ENCODE results near the gene GNPAT. TPM values are rescaled to one million over a fixed set of nuclear protein-coding genes. Genes with fewer than 3 reads are reported as not detected.

Gene GNPAT
- total and polyA plus RNA-seq, 2 of the 4 experiments (the other 2 are of a cell fraction), result 17.2 to 36.0 TPM

DNA sequence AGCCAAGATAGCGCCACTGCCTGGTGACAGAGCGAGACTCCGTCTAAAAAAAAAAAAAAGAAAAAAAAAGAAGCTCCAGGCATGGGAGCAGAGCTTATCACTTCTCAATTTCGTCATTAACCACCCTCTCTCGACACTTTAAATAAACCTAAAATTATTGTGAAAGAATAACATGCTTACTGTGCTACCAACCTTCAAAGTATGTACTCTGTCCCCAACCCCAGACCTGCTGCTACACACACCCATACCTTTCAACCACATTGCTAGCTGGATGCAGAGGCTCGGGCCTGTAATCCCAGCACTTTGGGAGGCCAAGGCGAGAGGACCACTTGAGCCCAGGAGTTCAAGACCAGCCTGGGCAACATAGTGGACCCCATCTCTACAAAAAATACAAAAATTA is 38.7 kb downstream of the GNPAT start:
- Histone ChIP-seq H3K23ac (ENCODE audit: low read depth, low read length) (no peak overlapping the region), H2BK120ac (ENCODE audit: low read depth, low read length) (no peak overlapping the region), H4K91ac (ENCODE audit: insufficient read depth, low read depth, low read length) (no peak overlapping the region), H3K9me3 (ENCODE audit: control insufficient read depth, insufficient read depth, low read length) (no peaks in the 10 kb centered on the region), H2AK5ac (ENCODE audit: low read depth, low read length) (no peak overlapping the region), H3K4ac (ENCODE audit: low read depth, low read length) (no peak overlapping the region), H4K20me1 (ENCODE audit: insufficient read depth, low read length) (no peaks in the 10 kb centered on the region), H4K5ac (ENCODE audit: low read depth, low read length) (no peak overlapping the region), H3K9ac (ENCODE audit: low read depth, low read length) (no peak overlapping the region), H2BK5ac (ENCODE audit: low read depth, low read length, poor library complexity, severe bottlenecking) (no peak overlapping the region), H2BK15ac (ENCODE audit: low read depth, low read length) (no peak overlapping the region), H3K4me1 (ENCODE audit: control insufficient read depth, insufficient read depth, low read length) (no peaks in the 10 kb centered on the region), H3K9me1 (ENCODE audit: insufficient read depth, low read length) (no peaks in the 10 kb centered on the region), H3K27me3 (ENCODE audit: control insufficient read depth, insufficient read depth, low read length) (no peaks in the 10 kb centered on the region), H2BK20ac (ENCODE audit: low read depth, low read length) (no peak overlapping the region), H4K8ac (ENCODE audit: low read depth in 2 of 2, low read length in 2 of 2) (no peak overlapping the region), H3K27ac (ENCODE audit: insufficient read depth, low read length) (no peak overlapping the region), H3K14ac (replicated peaks; ENCODE audit: low read depth, low read length) (no peak overlapping the region), H3K18ac (ENCODE audit: low read depth, low read length) (no peak overlapping the region), H3K36me3 (ENCODE audit: control insufficient read depth, insufficient read depth, low read length) (peaks cover 6% of the 10 kb centered on the region), H3K79me1 (ENCODE audit: low read depth in 1 of 2, low read length in 2 of 2) (no peaks in the 10 kb centered on the region), H2AFZ (replicated peaks; ENCODE audit: low read length, poor library complexity) (no peak overlapping the region), H3K4me2 (ENCODE audit: low read depth, low read length) (no peak overlapping the region), H3K56ac (ENCODE audit: extremely low read depth, insufficient read depth, low read length) (no peak overlapping the region), H3K4me3 (ENCODE audit: insufficient read depth, low read depth, low read length) (no peak overlapping the region), H2AK9ac (replicated peaks; ENCODE audit: low read depth, low read length, poor library complexity) (no peak overlapping the region)
- CTCF ChIA-PET, result no interaction called here
- no peak for ATAC-seq (ENCODE audit: low read depth)
- dilution Hi-C loops (cut with HindIII; ENCODE audit: low sequenced_read_pairs, unreplicated experiment) (no loop called here), intact Hi-C loops (cut with micrococcal nuclease) (no loop called here), in situ Hi-C loops (cut with MboI; ENCODE audit: low sequenced_read_pairs) (no loop called here)
- TF ChIP-seq CEBPB (IDR thresholded peaks at IDR 0.05; ENCODE audit: low read depth, low read length) (no peak), RAD21 (IDR thresholded peaks at IDR 0.05; ENCODE audit: low read length) (no peak), MAFK (IDR thresholded peaks at IDR 0.05; ENCODE audit: low read depth, low read length) (no peak), CHD1 (IDR thresholded peaks at IDR 0.05; ENCODE audit: low read depth, low read length) (no peak), FOS (IDR thresholded peaks at IDR 0.05; ENCODE audit: low read depth, low read length) (no peak), RCOR1 (IDR thresholded peaks at IDR 0.05; ENCODE audit: insufficient replicate concordance, low read length) (no peak), MAZ (IDR thresholded peaks at IDR 0.05; ENCODE audit: borderline replicate concordance, low read depth, low read length) (no peak)
- TF ChIP-seq, protein P1, sequence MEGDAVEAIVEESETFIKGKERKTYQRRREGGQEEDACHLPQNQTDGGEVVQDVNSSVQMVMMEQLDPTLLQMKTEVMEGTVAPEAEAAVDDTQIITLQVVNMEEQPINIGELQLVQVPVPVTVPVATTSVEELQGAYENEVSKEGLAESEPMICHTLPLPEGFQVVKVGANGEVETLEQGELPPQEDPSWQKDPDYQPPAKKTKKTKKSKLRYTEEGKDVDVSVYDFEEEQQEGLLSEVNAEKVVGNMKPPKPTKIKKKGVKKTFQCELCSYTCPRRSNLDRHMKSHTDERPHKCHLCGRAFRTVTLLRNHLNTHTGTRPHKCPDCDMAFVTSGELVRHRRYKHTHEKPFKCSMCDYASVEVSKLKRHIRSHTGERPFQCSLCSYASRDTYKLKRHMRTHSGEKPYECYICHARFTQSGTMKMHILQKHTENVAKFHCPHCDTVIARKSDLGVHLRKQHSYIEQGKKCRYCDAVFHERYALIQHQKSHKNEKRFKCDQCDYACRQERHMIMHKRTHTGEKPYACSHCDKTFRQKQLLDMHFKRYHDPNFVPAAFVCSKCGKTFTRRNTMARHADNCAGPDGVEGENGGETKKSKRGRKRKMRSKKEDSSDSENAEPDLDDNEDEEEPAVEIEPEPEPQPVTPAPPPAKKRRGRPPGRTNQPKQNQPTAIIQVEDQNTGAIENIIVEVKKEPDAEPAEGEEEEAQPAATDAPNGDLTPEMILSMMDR (conservative IDR thresholded peaks at IDR 0.05; ENCODE audit: low read depth, low read length), result no peak
- TF ChIP-seq, protein P2, sequence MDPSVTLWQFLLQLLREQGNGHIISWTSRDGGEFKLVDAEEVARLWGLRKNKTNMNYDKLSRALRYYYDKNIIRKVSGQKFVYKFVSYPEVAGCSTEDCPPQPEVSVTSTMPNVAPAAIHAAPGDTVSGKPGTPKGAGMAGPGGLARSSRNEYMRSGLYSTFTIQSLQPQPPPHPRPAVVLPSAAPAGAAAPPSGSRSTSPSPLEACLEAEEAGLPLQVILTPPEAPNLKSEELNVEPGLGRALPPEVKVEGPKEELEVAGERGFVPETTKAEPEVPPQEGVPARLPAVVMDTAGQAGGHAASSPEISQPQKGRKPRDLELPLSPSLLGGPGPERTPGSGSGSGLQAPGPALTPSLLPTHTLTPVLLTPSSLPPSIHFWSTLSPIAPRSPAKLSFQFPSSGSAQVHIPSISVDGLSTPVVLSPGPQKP (IDR thresholded peaks at IDR 0.05; ENCODE audit: borderline replicate concordance, low read depth, low read length), result no peak
- BruUV-seq (replicated peaks), result no TSS peak
- 100% methylated on average over 1 of the region's 7 CpGs; no CpG with 5 or more reads in 1 of the 2 experiments for WGBS, 2 experiments (ENCODE audit: extremely low coverage in 2 of 2, insufficient read length in 1 of 2)
- no peak for DNase-seq
- POLR2A ChIA-PET (ENCODE audit: unreplicated experiment), result no interaction called here
